Neutrophil (primary cell): ENCODE data around the gene TMEM221.
A peak's percentile ranks its signal among the peaks of the same experiment; 100 is the strongest.

Experiments used
- H3K27ac ChIP-seq: fragments of 200-600 bp; sonication (generic); 2 replicates; pipeline ENCODE4 v1.5.1; 2016; ENCODE audit warnings: mild to moderate bottlenecking, moderate library complexity
- H3K27me3 ChIP-seq: fragments of 200-600 bp; sonication (generic); 2 replicates; pipeline ENCODE4 v1.6.0; 2016; ENCODE audit warnings: mild to moderate bottlenecking
- H3K36me3 ChIP-seq: fragments of 200-600 bp; sonication (generic); 2 replicates; pipeline ENCODE4 v1.5.1; 2017
- H3K4me1 ChIP-seq, 2 experiments: fragments of 200-600 bp in 1 of 2; sonication (generic) in 1 of 2; 1 replicate in 1 of 2; 2 replicates in 1 of 2; pipeline versions ENCODE4 v1.5.1 to v1.6.1; 2013 to 2016; ENCODE audit warnings: low read depth in 1 of 2, low read length in 1 of 2, mild to moderate bottlenecking in 1 of 2, moderate library complexity in 1 of 2; ENCODE audit not compliant: control insufficient read depth in 1 of 2, insufficient read depth in 1 of 2
- H3K4me3 ChIP-seq, 2 experiments: fragments of 200-600 bp in 1 of 2; sonication (generic) in 1 of 2; 1 replicate in 1 of 2; 2 replicates in 1 of 2; pipeline ENCODE4 v1.5.1; 2013 to 2016; ENCODE audit warnings: low read depth in 1 of 2, low read length in 1 of 2, mild to moderate bottlenecking in 1 of 2, moderate library complexity in 1 of 2
- H3K9me3 ChIP-seq: fragments of 200-600 bp; sonication (generic); 2 replicates; pipeline ENCODE4 v1.5.1; 2016
- CTCF ChIP-seq: fragments of 200-600 bp; sonication (generic); IDR thresholded peaks from 2 replicates; pipeline ENCODE4 v1.5.1; 2016; ENCODE audit warnings: antibody characterized with exemption

Gene TMEM221

GRCh38 chr19:17490411-17490810 lies 41.9 kb upstream of the TMEM221 start:
- no peak overlapping the region for H3K27ac ChIP-seq
- no peaks in the 10 kb centered on the region for H3K9me3 ChIP-seq
- no peak for TF ChIP-seq CTCF
- peaks cover 11% of the 10 kb centered on the region for H3K27me3 ChIP-seq
- H3K4me1 ChIP-seq: peaks cover 8 to 13% of the 10 kb centered on the region in 2 experiments
- no peaks in the 10 kb centered on the region for H3K36me3 ChIP-seq
- no peak overlapping the region for H3K4me3 ChIP-seq

- H3K27ac ChIP-seq: no peak overlapping the region
Measured at GRCh38 chr19:17489392-17490030, 41.0 kb upstream of the TMEM221 start.

GRCh38 chr19:17488593-17489391 lies 40.3 kb upstream of the TMEM221 start:
- Histone ChIP-seq H3K9me3 (no peaks in the 10 kb centered on the region), H3K4me1 (peaks cover 8 to 13% of the 10 kb centered on the region in 2 experiments), H3K27ac (no peak overlapping the region), H3K27me3 (peaks cover 11% of the 10 kb centered on the region), H3K4me3 (peak overlapping the region in 1 of 2 experiments; percentile 36), H3K36me3 (no peaks in the 10 kb centered on the region)
- no peak for TF ChIP-seq CTCF

More at GRCh38 chr19:17489392-17490030, 41.0 kb upstream of the TMEM221 start:
- TF ChIP-seq CTCF: no peak
- Histone ChIP-seq H3K9me3 (no peaks in the 10 kb centered on the region), H3K4me1 (peaks cover 8 to 13% of the 10 kb centered on the region in 2 experiments), H3K36me3 (no peaks in the 10 kb centered on the region), H3K4me3 (no peak overlapping the region), H3K27me3 (peaks cover 11% of the 10 kb centered on the region)

GRCh38 chr19:17487284-17488121 lies 39.0 kb upstream of the TMEM221 start:
- Histone ChIP-seq H3K9me3 (no peaks in the 10 kb centered on the region), H3K4me1 (peaks cover 8 to 13% of the 10 kb centered on the region in 2 experiments), H3K27me3 (peaks cover 11% of the 10 kb centered on the region), H3K36me3 (no peaks in the 10 kb centered on the region), H3K4me3 (no peak overlapping the region), H3K27ac (no peak overlapping the region)
- TF ChIP-seq CTCF: no peak

- H3K4me3 ChIP-seq: no peak overlapping the region
- H3K27me3 ChIP-seq: peaks cover 11% of the 10 kb centered on the region
- no peaks in the 10 kb centered on the region for H3K36me3 ChIP-seq
- H3K9me3 ChIP-seq: no peaks in the 10 kb centered on the region
- H3K4me1 ChIP-seq: peaks cover 8 to 13% of the 10 kb centered on the region in 2 experiments
- TF ChIP-seq CTCF: no peak
- H3K27ac ChIP-seq: no peak overlapping the region
Measured at GRCh38 chr19:17486545-17487240, 38.2 kb upstream of the TMEM221 start.
